GM21576 (cell line): ENCODE data around the gene PDE2A.
"Not testable (repeated sequence)": the region's sequence is repeated elsewhere in the genome, so short reads cannot be mapped to it uniquely, and the experiment has no call there.

ENCODE experiments used
- ATAC-seq: cut with Tn5 transposase; IDR thresholded peaks from one replicate; pipeline ENCODE4 v1.9.1; 2021; ENCODE audit warnings: mild to moderate bottlenecking, moderate library complexity; ENCODE audit not compliant: unreplicated experiment

The PDE2A gene

DNA sequence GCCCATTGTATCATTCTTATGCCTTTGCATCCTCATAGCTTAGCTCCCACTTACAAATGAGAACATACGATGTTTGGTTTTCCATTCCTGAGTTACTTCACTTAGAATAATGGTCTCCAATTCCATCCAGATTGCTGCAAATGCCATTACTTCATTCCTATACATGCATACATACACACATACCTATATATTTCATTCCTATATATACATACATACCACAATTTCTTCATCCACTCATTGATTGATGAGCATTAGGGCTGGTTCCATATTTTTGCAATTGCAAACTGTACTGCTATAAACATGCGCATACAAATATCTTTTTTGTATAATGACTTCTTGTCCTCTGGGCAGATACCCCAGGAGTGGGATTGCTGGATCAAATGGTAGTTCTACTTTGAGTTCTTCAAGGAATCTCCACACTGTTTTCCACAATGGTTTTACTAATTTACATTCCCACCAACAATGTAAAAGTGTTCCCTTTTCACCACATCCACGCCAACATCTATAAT, 119.2 kb downstream of the PDE2A start:
- not testable (repeated sequence) for ATAC-seq

DNA sequence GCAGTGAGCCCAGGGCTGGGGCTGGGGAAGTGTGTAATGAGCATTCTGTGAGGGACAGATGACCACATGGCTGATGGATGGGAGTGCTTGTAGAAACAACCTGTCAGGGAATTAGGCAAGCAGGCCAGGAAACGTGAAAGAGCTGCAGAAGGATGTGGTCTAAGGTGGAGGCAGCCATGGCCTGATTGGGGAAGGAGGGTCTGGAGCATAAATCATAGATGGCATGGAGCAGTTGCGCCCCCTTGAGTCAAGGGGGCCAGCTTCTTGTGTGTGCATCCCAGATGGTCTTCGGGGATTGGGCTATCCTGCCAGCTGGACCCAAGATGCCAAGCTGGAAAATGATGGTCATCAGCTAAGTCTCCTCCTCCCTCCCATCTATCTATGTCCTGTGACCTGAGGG, 120.5 kb downstream of the PDE2A start:
- ATAC-seq = no peak

DNA sequence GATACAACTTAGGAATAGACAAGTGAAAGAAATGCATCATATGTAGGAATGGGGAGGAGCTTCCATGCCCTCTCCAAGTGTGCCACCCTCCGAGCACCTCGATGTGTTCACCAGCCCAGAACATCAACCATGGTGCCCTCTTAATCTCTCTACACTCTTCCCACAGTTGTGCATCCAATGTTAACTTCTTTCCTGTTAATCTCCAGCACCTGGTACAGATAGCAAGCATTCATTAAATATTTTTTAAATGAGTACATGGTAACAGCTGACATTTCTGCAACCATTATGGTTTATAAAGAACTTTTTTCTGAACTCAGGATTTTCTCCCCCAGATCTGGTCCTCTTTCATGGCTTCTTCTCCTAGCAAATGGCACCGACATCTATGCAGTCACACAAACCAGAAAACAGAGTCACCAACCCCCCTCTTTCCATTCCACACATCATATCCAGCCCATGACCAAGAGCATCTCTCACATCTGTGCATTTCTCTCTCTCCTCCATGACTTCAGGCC, 121.8 kb downstream of the PDE2A start:
- no peak for ATAC-seq

DNA sequence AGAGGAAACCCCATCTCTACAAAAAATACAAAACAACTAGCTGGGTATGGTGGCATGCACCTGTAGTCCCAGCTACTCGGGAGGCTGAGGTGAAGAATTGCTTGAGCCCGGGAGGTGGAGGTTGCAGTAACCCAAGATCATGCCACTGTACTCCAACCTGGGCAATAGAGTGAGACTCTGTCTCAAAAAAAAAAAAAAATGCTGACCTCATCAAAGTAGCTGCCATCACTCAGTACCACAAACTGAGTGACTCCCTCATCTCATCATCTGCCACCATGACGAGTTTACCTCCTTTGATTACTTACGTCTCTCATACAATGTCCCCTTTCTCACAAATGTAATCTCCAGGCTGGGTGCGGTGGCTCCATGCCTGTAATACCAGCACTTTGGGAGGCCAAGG, 122.7 kb downstream of the PDE2A start:
- no peak for ATAC-seq

DNA sequence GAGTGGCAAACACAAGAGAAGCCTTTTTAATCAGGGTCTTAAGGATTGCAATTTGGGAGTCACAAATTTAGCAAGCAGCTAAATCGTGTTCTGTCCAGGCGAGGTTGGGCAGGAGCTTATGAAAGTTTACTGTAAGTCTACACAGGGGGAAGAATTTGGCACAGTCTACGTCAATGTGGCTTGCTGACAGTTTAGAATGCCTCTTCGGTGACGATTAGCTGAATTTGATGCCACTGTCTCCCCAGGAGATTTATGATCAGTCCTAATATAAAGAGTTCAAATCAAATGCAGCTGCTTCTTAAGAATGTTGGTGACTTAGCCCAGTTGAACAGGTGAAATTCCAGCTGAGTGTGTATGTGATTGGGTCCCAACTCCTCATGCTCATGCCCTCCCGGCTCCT, 125.8 kb downstream of the PDE2A start:
- ATAC-seq = no peak

DNA sequence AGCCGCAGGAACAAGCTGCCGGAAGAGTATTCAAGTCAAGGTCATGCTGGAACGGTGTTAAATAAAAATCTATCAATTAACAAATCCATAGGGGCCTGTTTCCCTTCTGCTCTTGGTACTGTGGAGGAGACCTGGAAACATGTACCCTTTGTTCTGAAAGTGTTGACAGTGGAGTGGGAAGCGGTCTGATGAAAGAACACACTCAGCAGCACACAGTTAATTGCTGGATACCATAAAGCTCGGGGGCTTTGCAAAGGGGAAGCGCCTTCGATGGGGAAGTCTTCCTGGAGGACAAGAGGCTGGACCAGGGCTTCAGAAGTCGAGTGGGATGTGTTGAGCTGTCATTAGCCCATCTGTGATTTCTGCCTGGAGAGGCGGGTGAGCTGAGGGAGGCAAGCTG, 127.4 kb downstream of the PDE2A start:
- ATAC-seq = no peak

DNA sequence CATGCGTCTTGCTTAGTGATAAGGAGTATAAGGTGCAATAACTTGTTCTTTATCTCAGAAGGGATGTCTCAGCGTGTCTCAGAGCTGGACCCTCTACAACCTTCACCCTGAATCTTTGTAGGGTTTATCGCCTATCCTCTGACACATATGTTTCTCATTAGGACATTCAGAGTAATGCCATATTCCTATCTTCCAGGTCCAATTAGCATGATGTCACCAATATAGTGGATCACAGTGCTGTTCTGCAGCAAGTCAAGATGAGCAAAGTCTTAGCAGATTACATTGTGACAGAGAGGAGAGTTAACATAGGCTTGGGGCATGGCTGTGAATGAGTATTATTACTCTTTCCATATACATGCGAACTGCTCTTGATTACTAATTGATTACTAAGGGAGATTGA, 129.6 kb downstream of the PDE2A start:
- no peak for ATAC-seq

DNA sequence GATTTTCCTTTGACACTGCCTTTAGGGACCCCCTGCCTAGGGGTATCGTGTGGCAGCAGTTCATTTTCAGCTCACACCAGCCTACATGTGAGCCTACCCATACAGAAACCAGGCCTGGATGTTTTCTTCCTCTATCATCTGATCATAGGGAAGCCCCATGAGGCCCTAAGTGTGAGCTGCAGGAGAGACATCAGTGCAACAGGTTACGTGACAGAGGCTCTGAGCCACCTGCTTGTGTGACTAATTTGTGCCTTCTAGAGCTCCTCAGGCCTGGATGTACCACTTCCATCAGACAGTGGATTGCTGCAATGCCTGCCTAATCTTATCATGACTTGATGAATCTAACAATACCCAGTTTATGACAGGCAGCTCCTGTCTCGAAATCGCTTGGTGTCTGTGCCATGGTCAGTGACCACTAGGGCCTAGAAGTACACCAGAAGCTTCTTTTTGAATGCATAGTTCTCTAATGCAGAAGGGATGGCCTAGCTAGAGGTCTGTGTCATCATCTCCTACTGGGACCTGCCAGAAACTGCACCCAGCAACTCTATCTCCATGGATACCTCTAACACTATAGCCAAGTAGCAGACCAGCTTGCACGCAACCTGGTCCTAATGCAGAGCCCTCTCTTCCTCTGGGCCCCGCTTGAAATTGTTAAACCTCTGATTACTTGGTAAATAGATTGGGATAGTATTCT, 130.2 kb downstream of the PDE2A start:
- ATAC-seq = no peak

DNA sequence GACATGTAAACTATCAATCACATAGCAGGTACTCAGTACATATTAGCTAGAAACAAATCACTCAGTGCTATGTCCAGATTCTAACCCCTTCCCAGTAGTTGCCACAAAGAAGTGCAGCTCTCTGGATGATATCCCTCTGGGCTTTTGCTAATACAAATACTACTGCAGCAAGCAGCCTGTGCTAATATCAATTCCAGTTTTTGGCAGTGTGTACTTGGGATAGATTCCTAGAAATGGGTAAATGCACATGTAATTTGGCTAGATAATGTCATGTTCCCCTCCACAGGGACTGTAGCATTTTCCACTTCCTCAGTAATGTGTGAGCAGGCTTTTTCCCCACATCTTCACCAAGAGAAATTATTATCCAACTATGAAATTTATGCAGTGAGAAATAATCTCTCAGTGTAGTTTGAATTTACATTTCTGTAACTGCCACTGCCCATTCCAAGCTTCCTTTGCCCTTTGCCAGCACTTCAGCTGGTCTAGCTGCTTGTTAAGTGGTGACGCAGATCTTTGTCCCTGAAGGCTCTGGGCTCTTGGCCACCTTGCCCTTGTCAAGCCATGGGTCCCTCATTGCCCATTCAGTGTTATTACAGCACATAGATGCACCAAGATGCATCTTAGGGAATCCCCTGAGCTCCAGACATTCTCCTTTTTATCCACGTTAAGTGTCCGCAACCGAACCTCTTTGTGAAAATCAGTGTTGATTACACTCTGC, 132.8 kb downstream of the PDE2A start:
- ATAC-seq = no peak

DNA sequence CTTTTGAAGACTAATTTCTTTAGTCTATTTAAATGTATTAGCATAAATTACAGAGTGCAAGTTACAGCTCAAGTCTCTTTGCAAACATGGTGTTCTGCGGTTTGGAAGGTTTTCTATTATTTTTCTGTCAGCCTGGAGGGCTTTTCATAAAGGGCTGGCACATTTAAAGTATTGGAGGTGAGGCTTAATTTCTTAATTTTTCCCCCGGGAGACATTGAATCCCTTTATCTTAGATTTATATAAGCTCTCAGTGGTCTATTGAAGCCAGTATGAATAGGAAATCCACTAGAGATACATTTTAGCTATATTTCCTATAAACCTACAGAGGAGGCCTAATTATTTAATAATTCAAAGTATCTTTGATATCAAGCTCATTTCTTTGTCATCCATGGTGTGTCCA, 137.2 kb downstream of the PDE2A start:
- ATAC-seq = no peak

DNA sequence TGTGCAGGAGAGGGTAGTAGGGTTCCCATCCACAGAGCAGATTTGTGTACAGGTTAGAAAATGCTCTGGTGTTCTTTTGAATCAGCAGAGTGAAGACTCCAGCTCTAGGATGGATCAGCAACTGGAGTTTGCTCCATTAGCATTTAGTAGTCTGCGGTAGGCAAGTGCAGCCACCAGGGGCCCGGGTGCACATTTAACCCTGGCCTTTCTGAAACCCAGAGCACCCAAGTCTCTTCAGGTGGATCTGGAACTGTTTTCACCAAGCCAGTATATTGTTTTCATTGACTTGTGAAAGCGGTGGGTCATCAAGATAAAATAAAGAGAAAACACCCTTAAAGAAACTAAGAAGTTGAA, 139.1 kb downstream of the PDE2A start:
- ATAC-seq = no peak

DNA sequence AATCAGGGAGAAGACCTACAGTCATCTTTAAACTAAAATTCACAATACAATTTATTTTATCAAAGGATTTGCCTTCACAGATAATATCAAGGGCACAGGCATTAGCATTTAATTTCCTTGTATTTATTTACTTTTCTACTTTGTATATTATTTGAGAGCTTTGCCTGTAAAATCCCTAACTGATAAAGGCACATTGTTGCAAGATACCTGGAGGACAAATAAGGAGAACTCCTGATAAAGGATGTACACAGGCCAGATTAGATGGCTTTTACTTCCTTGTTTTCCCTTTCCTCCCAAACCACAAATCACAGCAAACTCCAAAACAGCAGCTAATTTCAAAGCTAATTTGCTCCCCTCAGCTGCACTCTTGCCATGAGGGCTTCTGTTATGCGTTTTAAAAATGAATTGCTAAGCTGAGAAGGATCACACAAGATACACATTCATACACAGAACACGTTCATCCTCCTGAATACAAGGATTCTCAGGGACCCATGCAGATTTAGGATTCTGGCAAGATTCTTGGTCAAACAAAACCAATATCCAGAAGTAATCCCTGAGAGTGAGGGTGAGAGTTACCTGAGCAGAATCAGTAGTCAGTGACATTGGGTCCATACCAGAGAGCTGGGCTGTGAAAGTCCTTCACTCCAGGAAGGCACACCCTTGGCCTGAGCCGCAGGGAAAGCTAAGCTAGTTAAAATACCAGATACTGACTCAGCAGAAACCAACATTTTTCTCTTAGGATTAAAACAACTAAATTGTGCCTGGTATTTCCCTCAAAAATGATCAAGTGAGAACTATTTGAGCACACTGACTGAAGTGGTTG, 139.6 kb downstream of the PDE2A start:
- ATAC-seq = no peak

DNA sequence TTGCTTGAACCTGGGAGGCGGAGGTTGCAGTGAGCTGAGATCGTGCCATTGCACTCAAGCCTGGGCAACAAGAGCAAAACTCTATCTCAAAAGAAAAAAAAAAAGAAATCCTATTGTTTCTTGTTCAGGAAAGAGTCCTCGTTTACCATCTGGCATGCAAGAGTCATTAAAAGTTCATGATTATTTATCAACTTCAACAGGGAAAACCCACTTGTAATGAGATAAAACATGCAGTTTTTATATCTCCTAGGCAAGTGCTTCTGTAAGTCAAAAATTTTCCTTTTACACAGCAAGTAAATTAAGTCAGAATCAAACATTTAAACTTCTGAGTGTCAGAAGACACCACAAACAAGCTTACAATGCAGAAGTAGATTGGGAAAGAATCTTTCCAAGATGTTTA, 145.2 kb downstream of the PDE2A start:
- ATAC-seq = no peak

DNA sequence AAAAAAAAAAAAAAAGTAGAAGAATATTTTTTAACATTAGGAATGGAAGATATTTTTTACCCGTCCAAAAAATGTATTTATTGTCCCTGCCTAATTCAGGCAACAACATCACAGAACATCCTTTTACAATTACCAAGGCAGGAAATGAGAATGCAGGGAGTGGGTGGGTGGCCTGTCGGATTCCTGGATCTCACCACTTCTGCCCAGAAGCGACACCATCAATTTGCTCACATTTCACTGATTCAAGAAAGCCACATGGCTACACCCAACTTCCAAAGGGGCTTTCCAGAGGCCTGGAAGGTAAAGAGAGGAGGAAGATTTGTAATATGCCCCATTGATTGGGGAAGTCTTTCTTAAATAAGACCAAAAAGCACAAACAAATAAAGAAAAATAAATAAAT, 146.1 kb downstream of the PDE2A start:
- ATAC-seq = no peak
